GM21360 (cell line): ENCODE results near the gene SPIC.

Experiments used
- ATAC-seq: cut with Tn5 transposase; IDR thresholded peaks from one replicate; pipeline ENCODE4 v1.9.1; 2021; ENCODE audit warnings: mild to moderate bottlenecking, moderate library complexity; ENCODE audit not compliant: unreplicated experiment

SPIC gene

GRCh38 chr12:101527682-101528081 lies 52.5 kb downstream of the SPIC start:
- ATAC-seq = no peak

GRCh38 chr12:101536069-101536674 lies 61.0 kb downstream of the SPIC start:
- no peak for ATAC-seq
